ENCODE measurements around the gene MYD88. TPM values are rescaled to one million over a fixed set of nuclear protein-coding genes. Genes with fewer than 3 reads are reported as not detected.

The MYD88 gene
- total RNA-seq, 3 donors from 2014 or later, result 39.5 to 81.7 (median 72.4) TPM

DNA sequence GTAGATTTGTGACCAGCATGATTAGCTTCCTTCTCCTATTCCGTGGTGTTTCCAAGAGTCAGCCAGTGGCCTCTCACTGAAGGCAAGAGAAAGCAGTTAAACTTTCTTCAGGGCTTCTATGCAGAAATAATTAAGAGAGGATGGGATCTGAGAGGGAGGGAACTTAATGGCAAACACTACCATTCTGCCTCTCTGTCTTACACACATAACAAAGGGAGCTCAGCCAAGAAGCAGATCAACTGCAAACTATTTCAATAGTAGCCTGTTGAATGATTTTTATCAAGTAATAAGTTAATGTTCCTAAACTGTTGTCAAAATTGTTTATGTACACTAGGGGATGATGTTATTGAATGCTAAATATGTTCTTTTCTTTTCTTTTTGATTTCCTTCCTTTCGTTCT, 38.7 kb downstream of the MYD88 start:
- ATAC-seq (no peak), DNase-seq (no peak)
- Histone ChIP-seq H3K9me3 (no peaks in the 10 kb centered on the region), H3K4me1 (ENCODE audit: low read depth) (no peaks in the 10 kb centered on the region), H3K4me3 (no peak overlapping the region), H3K36me3 (ENCODE audit: low read depth) (no peaks in the 10 kb centered on the region)
- TF ChIP-seq, protein P1, sequence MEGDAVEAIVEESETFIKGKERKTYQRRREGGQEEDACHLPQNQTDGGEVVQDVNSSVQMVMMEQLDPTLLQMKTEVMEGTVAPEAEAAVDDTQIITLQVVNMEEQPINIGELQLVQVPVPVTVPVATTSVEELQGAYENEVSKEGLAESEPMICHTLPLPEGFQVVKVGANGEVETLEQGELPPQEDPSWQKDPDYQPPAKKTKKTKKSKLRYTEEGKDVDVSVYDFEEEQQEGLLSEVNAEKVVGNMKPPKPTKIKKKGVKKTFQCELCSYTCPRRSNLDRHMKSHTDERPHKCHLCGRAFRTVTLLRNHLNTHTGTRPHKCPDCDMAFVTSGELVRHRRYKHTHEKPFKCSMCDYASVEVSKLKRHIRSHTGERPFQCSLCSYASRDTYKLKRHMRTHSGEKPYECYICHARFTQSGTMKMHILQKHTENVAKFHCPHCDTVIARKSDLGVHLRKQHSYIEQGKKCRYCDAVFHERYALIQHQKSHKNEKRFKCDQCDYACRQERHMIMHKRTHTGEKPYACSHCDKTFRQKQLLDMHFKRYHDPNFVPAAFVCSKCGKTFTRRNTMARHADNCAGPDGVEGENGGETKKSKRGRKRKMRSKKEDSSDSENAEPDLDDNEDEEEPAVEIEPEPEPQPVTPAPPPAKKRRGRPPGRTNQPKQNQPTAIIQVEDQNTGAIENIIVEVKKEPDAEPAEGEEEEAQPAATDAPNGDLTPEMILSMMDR (IDR thresholded peaks at IDR 0.05), result no peak
- intact Hi-C loops (cut with DNase I, micrococcal nuclease), result no loop called here

- ATAC-seq (no peak), DNase-seq (no peak)
- Histone ChIP-seq H3K4me1 (ENCODE audit: low read depth) (peaks cover 7% of the 10 kb centered on the region), H3K4me3 (no peak overlapping the region), H3K36me3 (ENCODE audit: low read depth) (no peaks in the 10 kb centered on the region), H3K9me3 (no peaks in the 10 kb centered on the region)
- intact Hi-C loops (cut with DNase I, micrococcal nuclease), result no loop called here
- TF ChIP-seq, protein P1 (IDR thresholded peaks at IDR 0.05), result no peak
Observed at GRCh38 chr3:38186781-38187180, 48.3 kb downstream of the MYD88 start.

- TF ChIP-seq, protein P1 (IDR thresholded peaks at IDR 0.05), result no peak
- no peak for ATAC-seq
- H3K4me3 ChIP-seq, result no peak overlapping the region
- no peaks in the 10 kb centered on the region for H3K4me1 ChIP-seq (ENCODE audit: low read depth)
- no peaks in the 10 kb centered on the region for H3K36me3 ChIP-seq (ENCODE audit: low read depth)
- no peak for DNase-seq
- H3K9me3 ChIP-seq, result no peaks in the 10 kb centered on the region
- intact Hi-C loops (cut with DNase I, micrococcal nuclease), result no loop called here
Observed at GRCh38 chr3:38190481-38190881, 52.0 kb downstream of the MYD88 start.

Other genes with a start within 250 kb of the MYD88 start
- gene VILL, start 147.9 kb upstream of the MYD88 start, total RNA-seq, result 100 to 1,000 TPM in 2 of 3 donors, 10 to 100 TPM in 1; 69.7 to 197 (median 150) TPM
- 100 to 1,000 TPM in 1 of 3 donors, 10 to 100 TPM in 2; 38.2 to 113 (median 66.5) TPM for gene PLCD1, start 109.0 kb upstream of the MYD88 start, total RNA-seq
- gene DLEC1, start 99.5 kb upstream of the MYD88 start, total RNA-seq, result 1 to 10 TPM in 2 of 3 donors, under 1 TPM in 1; 0.73 to 1.7 (median 1.5) TPM
- gene ACAA1, start 1.5 kb upstream of the MYD88 start, total RNA-seq, result 100 to 1,000 TPM; 102 to 201 (median 138) TPM
- 10 to 100 TPM; 40.2 to 44.0 (median 41.9) TPM for gene OXSR1, start 26.9 kb downstream of the MYD88 start, total RNA-seq
- gene SLC22A13, start 127.2 kb downstream of the MYD88 start, total RNA-seq, result under 1 TPM; 0.51 to 0.84 (median 0.70) TPM
- under 1 TPM in 2 of 3 donors, not detected in 1; 0.12 to 0.16 TPM for gene SLC22A14, start 143.6 kb downstream of the MYD88 start, total RNA-seq
- gene XYLB, start 208.1 kb downstream of the MYD88 start, total RNA-seq, result 10 to 100 TPM in 2 of 3 donors, 1 to 10 TPM in 1; 9.7 to 27.7 (median 16.3) TPM